Urothelium cell line (cell line): ENCODE results near the gene ARHGEF40.

Source experiments
- DNase-seq: peaks from one replicate; pipeline ENCODE4 v3.0.0; 2011; ENCODE audit warnings: low spot score, mixed read lengths
- FAIRE-seq: peaks from 2 replicates; lab custom pipeline; 2011; peaks lifted over from hg19 to GRCh38; lab: Jason Lieb, UNC

ARHGEF40 gene

GRCh38 chr14:21078726-21079125 is 8.6 kb downstream of the ARHGEF40 start:
- no peak for FAIRE-seq

GRCh38 chr14:21081521-21082142 is 11.5 kb downstream of the ARHGEF40 start:
- FAIRE-seq = no peak
- no peak for DNase-seq

More at GRCh38 chr14:21078726-21079125, 8.6 kb downstream of the ARHGEF40 start:
- no peak for DNase-seq

GRCh38 chr14:21083565-21084325 is 13.6 kb downstream of the ARHGEF40 start:
- FAIRE-seq (no peak), DNase-seq (no peak)

GRCh38 chr14:21084396-21084795 is 14.3 kb downstream of the ARHGEF40 start:
- DNase-seq (no peak), FAIRE-seq (no peak)

- DNase-seq (no peak), FAIRE-seq (no peak)
Measured at GRCh38 chr14:21084998-21085853, 15.1 kb downstream of the ARHGEF40 start.

GRCh38 chr14:21086908-21087293 is 16.8 kb downstream of the ARHGEF40 start:
- no peak for DNase-seq
- no peak for FAIRE-seq

GRCh38 chr14:21087294-21088091 is 17.4 kb downstream of the ARHGEF40 start:
- FAIRE-seq (no peak), DNase-seq (peak; percentile 55)

- no peak for DNase-seq
- FAIRE-seq = no peak
Measured at GRCh38 chr14:21088687-21089086, 18.6 kb downstream of the ARHGEF40 start.

GRCh38 chr14:21089271-21089670 is 19.2 kb downstream of the ARHGEF40 start:
- no peak for FAIRE-seq
- DNase-seq = no peak

- FAIRE-seq = no peak
Measured at GRCh38 chr14:21089877-21090193, 19.7 kb downstream of the ARHGEF40 start.

GRCh38 chr14:21090194-21090939 is 20.3 kb downstream of the ARHGEF40 start:
- FAIRE-seq (no peak), DNase-seq (peak; percentile 45)

More at GRCh38 chr14:21089877-21090193, 19.7 kb downstream of the ARHGEF40 start:
- no peak for DNase-seq

GRCh38 chr14:21090940-21091663 is 21.0 kb downstream of the ARHGEF40 start:
- FAIRE-seq = no peak
- no peak for DNase-seq

GRCh38 chr14:21091821-21092272 is 21.7 kb downstream of the ARHGEF40 start:
- no peak for FAIRE-seq
- no peak for DNase-seq

GRCh38 chr14:21092273-21093011 is 22.3 kb downstream of the ARHGEF40 start:
- FAIRE-seq (peak; percentile 97), DNase-seq (peak; percentile 89)

GRCh38 chr14:21093018-21093417 is 22.9 kb downstream of the ARHGEF40 start:
- FAIRE-seq (no peak), DNase-seq (no peak)

- DNase-seq (no peak), FAIRE-seq (no peak)
Measured at GRCh38 chr14:21093769-21094681, 23.9 kb downstream of the ARHGEF40 start.

- FAIRE-seq = no peak
- DNase-seq = no peak
Measured at GRCh38 chr14:21095430-21096205, 25.5 kb downstream of the ARHGEF40 start.
